GM23248 (cell line): ENCODE data around the gene NGEF. TPM values are rescaled to one million over a fixed set of nuclear protein-coding genes. Genes with fewer than 3 reads are reported as not detected.

Experiments
- DNase-seq: peaks from one replicate; pipeline ENCODE4 v3.0.0-alpha.2; 2015
- H2AFZ ChIP-seq: fragments of 200-600 bp; sonication (generic); 2 replicates; pipeline ENCODE4 v1.6.1; 2016; ENCODE audit warnings: antibody characterized with exemption
- H3F3A ChIP-seq: fragments of 200-600 bp; sonication (generic); 2 replicates; pipeline ENCODE4 v1.6.1; 2016; ENCODE audit warnings: mild to moderate bottlenecking, antibody characterized with exemption, mixed run types; ENCODE audit not compliant: insufficient read depth
- H3K27ac ChIP-seq: fragments of 200-600 bp; sonication (generic); 2 replicates; pipeline ENCODE4 v1.5.1; 2016; ENCODE audit warnings: mild to moderate bottlenecking
- H3K27me3 ChIP-seq: fragments of 200-600 bp; sonication (generic); replicated peaks from 2 replicates; pipeline ENCODE4 v1.6.1; 2016; ENCODE audit warnings: mild to moderate bottlenecking; ENCODE audit not compliant: insufficient read depth
- H3K36me3 ChIP-seq: fragments of 200-600 bp; sonication (generic); 2 replicates; pipeline ENCODE4 v1.6.1; 2016; ENCODE audit warnings: low read depth, mild to moderate bottlenecking
- H3K4me1 ChIP-seq: fragments of 200-600 bp; sonication (generic); 2 replicates; pipeline ENCODE4 v1.6.1; 2016; ENCODE audit warnings: mild to moderate bottlenecking; ENCODE audit not compliant: insufficient read depth
- H3K4me2 ChIP-seq: fragments of 200-600 bp; sonication (generic); one replicate; pipeline ENCODE4 v1.6.1; 2016; ENCODE audit warnings: mild to moderate bottlenecking; ENCODE audit not compliant: unreplicated experiment
- H3K4me3 ChIP-seq: fragments of 200-600 bp; sonication (generic); 2 replicates; pipeline ENCODE4 v1.5.1; 2016; ENCODE audit warnings: mild to moderate bottlenecking
- H3K79me2 ChIP-seq: fragments of 200-600 bp; sonication (generic); 2 replicates; pipeline ENCODE4 v1.6.1; 2016; ENCODE audit warnings: mild to moderate bottlenecking; ENCODE audit not compliant: insufficient read depth
- H3K9ac ChIP-seq: fragments of 200-600 bp; sonication (generic); 2 replicates; pipeline ENCODE4 v1.6.1; 2016; ENCODE audit warnings: mild to moderate bottlenecking
- H3K9me2 ChIP-seq: fragments of 200-600 bp; sonication (generic); 2 replicates; pipeline ENCODE4 v1.6.1; 2016; ENCODE audit warnings: mixed run types, mild to moderate bottlenecking, moderate library complexity; ENCODE audit not compliant: insufficient read depth
- H3K9me3 ChIP-seq: fragments of 200-600 bp; sonication (generic); one replicate; pipeline ENCODE4 v1.6.1; 2017; ENCODE audit warnings: low read depth
- H4K20me1 ChIP-seq: fragments of 200-600 bp; sonication (generic); 2 replicates; pipeline ENCODE4 v1.6.0; 2016; ENCODE audit not compliant: insufficient read depth
- EZH2 ChIP-seq: fragments of 200-600 bp; sonication (generic); IDR thresholded peaks from 2 replicates; pipeline ENCODE4 v1.6.1; 2018; ENCODE audit warnings: antibody characterized with exemption, mild to moderate bottlenecking; ENCODE audit not compliant: insufficient read depth, poor library complexity, severe bottlenecking
- EZH2phosphoT487 ChIP-seq: fragments of 200-600 bp; sonication (generic); IDR thresholded peaks from 2 replicates; pipeline ENCODE4 v1.6.1; 2018; ENCODE audit warnings: antibody characterized with exemption, moderate library complexity, mild to moderate bottlenecking, low read depth; ENCODE audit not compliant: insufficient read depth
- WGBS, 2 experiments: methylation state at CpG; one replicate each; pipeline ENCODE4 v1.1.6; 2015 to 2017; ENCODE audit warnings: low lambda C conversion rate in 2 of 2, low coverage in 1 of 2; ENCODE audit errors: missing lambda C conversion rate in 2 of 2; 5-methylcytosine and 5-hydroxymethylcytosine counted together
- in situ Hi-C: fragments of 300-500 bp; cut with MboI; formaldehyde crosslinking; loops from 2 replicates; pipeline ENCODE4 v1.15.0; 2020
- polyA plus RNA-seq: library from polyadenylated mRNA; unstranded; fragments of >200 nt; fragmentation: Nextera tagmentation; extraction: Ambion mirVana; gene quantifications from 2 replicates; pipeline ENCODE4 v1.2.1, GENCODE V29; 2016
- total RNA-seq: library from RNA; depleted of rRNA; stranded (reverse); fragments of >200 nt; shearing (Covaris generic); gene quantifications from 2 replicates; pipeline ENCODE4 v1.2.3, GENCODE V29; 2014

The NGEF gene
- total and polyA plus RNA-seq, 2 experiments from 2014 or later: 0.43 TPM; not detected in 1

- DNase-seq: no peak
- Histone ChIP-seq H3K4me3 (no peak overlapping the region), H3K4me1 (no peaks in the 10 kb centered on the region), H3K4me2 (no peak overlapping the region), H3K27me3 (peaks cover 11% of the 10 kb centered on the region), H4K20me1 (no peaks in the 10 kb centered on the region), H2AFZ (no peak overlapping the region), H3F3A (no peaks in the 10 kb centered on the region), H3K27ac (no peak overlapping the region), H3K9me3 (no peaks in the 10 kb centered on the region), H3K9ac (no peak overlapping the region), H3K36me3 (no peaks in the 10 kb centered on the region), H3K9me2 (no peaks in the 10 kb centered on the region), H3K79me2 (no peaks in the 10 kb centered on the region)
- in situ Hi-C loops: no loop called here
- WGBS, 2 experiments: 66 to 68% methylated on average over 5 of the region's 5 CpGs
- TF ChIP-seq EZH2phosphoT487 (no peak), EZH2 (no peak)
Measured at GRCh38 chr2:232940724-232941123, 72.3 kb downstream of the NGEF start.

- H3K36me3 ChIP-seq: no peaks in the 10 kb centered on the region
- no peaks in the 10 kb centered on the region for H3K9me3 ChIP-seq
- H3K27me3 ChIP-seq: peaks cover 22% of the 10 kb centered on the region; the same call in 1 of the 2 replicates
- H3F3A ChIP-seq: no peaks in the 10 kb centered on the region
- H4K20me1 ChIP-seq: no peaks in the 10 kb centered on the region
- H3K4me1 ChIP-seq: no peaks in the 10 kb centered on the region
- peak; percentile 78 for DNase-seq
- in situ Hi-C loops: no loop called here
- no peak overlapping the region for H3K9ac ChIP-seq
- H3K4me2 ChIP-seq: no peak overlapping the region
- no peak overlapping the region for H2AFZ ChIP-seq
- TF ChIP-seq EZH2 (no peak), EZH2phosphoT487 (no peak)
- WGBS, 2 experiments: 26 to 35% methylated on average over 5 of the region's 5 CpGs
- H3K27ac ChIP-seq: no peak overlapping the region
- H3K9me2 ChIP-seq: no peaks in the 10 kb centered on the region
- H3K79me2 ChIP-seq: no peaks in the 10 kb centered on the region
- H3K4me3 ChIP-seq: no peak overlapping the region
Measured at GRCh38 chr2:232937278-232937906, 75.7 kb downstream of the NGEF start.

- no peaks in the 10 kb centered on the region for H3K9me2 ChIP-seq
- no peak overlapping the region for H3K27ac ChIP-seq
- no peaks in the 10 kb centered on the region for H3K79me2 ChIP-seq
- H3K4me3 ChIP-seq: no peak overlapping the region
- no peak for TF ChIP-seq EZH2
- TF ChIP-seq EZH2phosphoT487: no peak
- H2AFZ ChIP-seq: no peak overlapping the region
- DNase-seq: peak; percentile 31
- H3K27me3 ChIP-seq: peaks cover 44% of the 10 kb centered on the region
- H3K4me1 ChIP-seq: no peaks in the 10 kb centered on the region
- no peaks in the 10 kb centered on the region for H3K9me3 ChIP-seq
- in situ Hi-C loops: no loop called here
- H3K4me2 ChIP-seq: no peak overlapping the region
- 45 to 48% methylated on average over 4 of the region's 4 CpGs for WGBS, 2 experiments
- H4K20me1 ChIP-seq: no peaks in the 10 kb centered on the region
- H3K36me3 ChIP-seq: no peaks in the 10 kb centered on the region
- H3F3A ChIP-seq: no peaks in the 10 kb centered on the region
- H3K9ac ChIP-seq: no peak overlapping the region
Measured at GRCh38 chr2:232931636-232932035, 81.4 kb downstream of the NGEF start.

GRCh38 chr2:232930059-232930400, 83.0 kb downstream of the NGEF start:
- H3K27ac ChIP-seq: no peak overlapping the region
- no peak overlapping the region for H3K9ac ChIP-seq
- TF ChIP-seq EZH2phosphoT487: no peak
- no peak for TF ChIP-seq EZH2
- H3K9me2 ChIP-seq: no peaks in the 10 kb centered on the region
- no peak overlapping the region for H2AFZ ChIP-seq
- no peaks in the 10 kb centered on the region for H4K20me1 ChIP-seq
- in situ Hi-C loops: no loop called here
- H3K4me2 ChIP-seq: no peak overlapping the region
- no peak for DNase-seq
- H3K79me2 ChIP-seq: no peaks in the 10 kb centered on the region
- H3K36me3 ChIP-seq: no peaks in the 10 kb centered on the region
- no peaks in the 10 kb centered on the region for H3K4me1 ChIP-seq
- no peaks in the 10 kb centered on the region for H3F3A ChIP-seq
- 64 to 77% methylated on average over 5 to 8 of the region's 8 CpGs for WGBS, 2 experiments
- no peak overlapping the region for H3K4me3 ChIP-seq
- H3K9me3 ChIP-seq: no peaks in the 10 kb centered on the region
- peaks cover 48% of the 10 kb centered on the region for H3K27me3 ChIP-seq
